K562 (cell line): Measurements from ENCODE around the gene DDX20. TPM values are rescaled to one million over a fixed set of nuclear protein-coding genes. Genes with fewer than 3 reads are reported as not detected.

Experiments
- CBFA2T2 ChIP-seq: fragments of 450-650 bp; conservative IDR thresholded peaks from 2 replicates; pipeline ENCODE4 v1.6.1; 2017; ENCODE audit warnings: mild to moderate bottlenecking
- CTBP1 ChIP-seq: fragments of 450-650 bp; IDR thresholded peaks from 2 replicates; pipeline ENCODE4 v1.6.1; 2016; ENCODE audit warnings: borderline replicate concordance
- E2F3 ChIP-seq: fragments of 250-450 bp; sonication (Bioruptor Pico); IDR thresholded peaks from 2 replicates; pipeline ENCODE4 v1.4.0; 2020; ENCODE audit warnings: mild to moderate bottlenecking
- RCOR1 ChIP-seq, 2 experiments: IDR thresholded peaks; 2 replicates each; pipeline ENCODE4 v1.6.1; 2012; ENCODE audit warnings: low read depth in 2 of 2, low read length in 2 of 2, borderline replicate concordance in 1 of 2, improper control_type of control experiment in 1 of 2
- RNF2 ChIP-seq: sonication (generic); IDR thresholded peaks from 2 replicates; pipeline ENCODE4 v1.6.1; 2016
- XRCC3 ChIP-seq: fragments of 450-650 bp; IDR thresholded peaks from 2 replicates; pipeline ENCODE4 v1.6.1; 2017; ENCODE audit warnings: mild to moderate bottlenecking, moderate library complexity
- ZFX ChIP-seq: sonication (generic); formaldehyde crosslinking; IDR thresholded peaks from 2 replicates; pipeline ENCODE4 v1.8.0; 2022; ENCODE audit warnings: mild to moderate bottlenecking, missing genetic modification reagents, moderate library complexity
- ZNF165 ChIP-seq: fragments of 250-450 bp; sonication (Bioruptor Pico); IDR thresholded peaks from 2 replicates; pipeline ENCODE4 v1.4.0; 2020; ENCODE audit warnings: borderline replicate concordance
- ZNF175 ChIP-seq: fragments of 200-800 bp; sonication (Bioruptor generic); IDR thresholded peaks from 2 replicates; pipeline ENCODE4 v1.6.1; 2016; ENCODE audit warnings: low read depth, mild to moderate bottlenecking, missing genetic modification characterization, missing compliant biosample characterization
- polyA plus RNA-seq, 8 experiments: library from polyadenylated mRNA; depleted of rRNA in 4 of 8; stranded (reverse) in 5 of 8; unstranded in 3 of 8; fragments of >200 nt; fragmentation: Nextera tagmentation in 2 of 8; fragmentation: Illumina TruSeq in 1 of 8; extraction: Ambion mirVana in 2 of 8; extraction: Trizol in 1 of 8; gene quantifications; 2 replicates each; pipeline versions ENCODE4 v1.2.1 to v1.2.3, GENCODE V29; 2011 to 2014; ENCODE audit warnings: inconsistent platforms in 1 of 8, missing spikeins in 1 of 8
- total RNA-seq, 7 experiments: library from RNA; depleted of rRNA in 6 of 7; stranded (reverse); fragments of >200 nt in 6 of 7; fragmentation: Illumina TruSeq in 2 of 7; extraction: Trizol in 2 of 7; gene quantifications; 2 replicates each; pipeline versions ENCODE4 v1.2.1 to v1.2.3, GENCODE V29; 2011 to 2021; ENCODE audit warnings: low replicate concordance in 1 of 7
- TF ChIP-seq, protein P1 (sequence below): sonication (generic); formaldehyde crosslinking; IDR thresholded peaks from 2 replicates; pipeline ENCODE4 v1.8.0; 2023; ENCODE audit warnings: missing genetic modification reagents, mild to moderate bottlenecking, borderline replicate concordance
- TF ChIP-seq, protein P2 (sequence below): fragments of 450-650 bp; IDR thresholded peaks from 2 replicates; pipeline ENCODE4 v1.6.1; 2016
- TF ChIP-seq, protein P3 (sequence below): fragments of 450-650 bp; IDR thresholded peaks from 2 replicates; pipeline ENCODE4 v1.6.1; 2018; ENCODE audit not compliant: partially characterized antibody
- TF ChIP-seq, protein P4 (sequence below): sonication (generic); formaldehyde crosslinking; IDR thresholded peaks from 2 replicates; pipeline ENCODE4 v1.9.0; 2022; ENCODE audit warnings: mild to moderate bottlenecking, missing genetic modification reagents
- TF ChIP-seq, protein P5 (sequence below): fragments of 200-800 bp; sonication (Bioruptor generic); IDR thresholded peaks from 2 replicates; pipeline ENCODE4 v1.6.1; 2017; ENCODE audit warnings: missing genetic modification characterization, missing compliant biosample characterization

Gene DDX20
- total and polyA plus RNA-seq, 9 of the 15 experiments (the other 6 are each of a cell fraction or from before 2014, with no cell fraction given) = 8.3 to 33.4 (median 24.5) TPM

DNA sequence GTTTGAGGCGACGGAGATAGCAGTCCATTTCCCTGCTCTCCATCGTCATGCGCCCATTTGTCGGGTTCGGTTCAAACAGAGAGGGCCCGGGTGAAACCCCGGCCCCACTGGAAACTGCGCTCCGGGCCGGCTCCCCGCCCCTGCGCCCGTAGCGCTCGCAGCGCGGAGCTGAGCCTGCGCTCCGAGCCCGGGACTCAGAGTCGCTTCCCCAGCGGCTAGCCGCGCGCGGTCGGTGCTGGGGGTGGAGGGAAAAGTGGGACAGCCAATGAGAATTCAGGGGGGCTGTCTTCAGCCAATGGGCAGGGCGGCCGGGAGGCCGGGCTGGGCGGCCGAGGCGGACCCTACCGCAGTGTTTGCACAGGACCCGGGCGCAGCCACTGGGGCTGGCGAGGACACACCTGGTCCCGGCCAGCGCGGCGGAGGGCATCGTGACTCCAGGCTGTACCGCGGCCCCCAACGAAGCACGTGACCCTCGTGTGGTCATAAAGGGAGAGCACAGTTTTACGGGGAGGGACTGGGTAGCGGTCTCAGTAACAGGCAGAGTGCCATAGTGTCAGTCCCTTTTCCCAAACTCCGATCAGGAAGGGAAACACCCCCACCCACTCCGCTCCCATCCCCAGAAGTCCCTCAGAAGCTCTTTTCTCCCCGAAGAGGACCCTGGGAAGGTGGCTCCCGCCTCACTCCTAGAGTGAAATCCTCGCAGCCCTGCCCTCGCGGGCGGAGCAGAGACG lies 16.3 kb upstream of the DDX20 start, which contains the start of gene INKA2 (continued):
- TF ChIP-seq, protein P1, sequence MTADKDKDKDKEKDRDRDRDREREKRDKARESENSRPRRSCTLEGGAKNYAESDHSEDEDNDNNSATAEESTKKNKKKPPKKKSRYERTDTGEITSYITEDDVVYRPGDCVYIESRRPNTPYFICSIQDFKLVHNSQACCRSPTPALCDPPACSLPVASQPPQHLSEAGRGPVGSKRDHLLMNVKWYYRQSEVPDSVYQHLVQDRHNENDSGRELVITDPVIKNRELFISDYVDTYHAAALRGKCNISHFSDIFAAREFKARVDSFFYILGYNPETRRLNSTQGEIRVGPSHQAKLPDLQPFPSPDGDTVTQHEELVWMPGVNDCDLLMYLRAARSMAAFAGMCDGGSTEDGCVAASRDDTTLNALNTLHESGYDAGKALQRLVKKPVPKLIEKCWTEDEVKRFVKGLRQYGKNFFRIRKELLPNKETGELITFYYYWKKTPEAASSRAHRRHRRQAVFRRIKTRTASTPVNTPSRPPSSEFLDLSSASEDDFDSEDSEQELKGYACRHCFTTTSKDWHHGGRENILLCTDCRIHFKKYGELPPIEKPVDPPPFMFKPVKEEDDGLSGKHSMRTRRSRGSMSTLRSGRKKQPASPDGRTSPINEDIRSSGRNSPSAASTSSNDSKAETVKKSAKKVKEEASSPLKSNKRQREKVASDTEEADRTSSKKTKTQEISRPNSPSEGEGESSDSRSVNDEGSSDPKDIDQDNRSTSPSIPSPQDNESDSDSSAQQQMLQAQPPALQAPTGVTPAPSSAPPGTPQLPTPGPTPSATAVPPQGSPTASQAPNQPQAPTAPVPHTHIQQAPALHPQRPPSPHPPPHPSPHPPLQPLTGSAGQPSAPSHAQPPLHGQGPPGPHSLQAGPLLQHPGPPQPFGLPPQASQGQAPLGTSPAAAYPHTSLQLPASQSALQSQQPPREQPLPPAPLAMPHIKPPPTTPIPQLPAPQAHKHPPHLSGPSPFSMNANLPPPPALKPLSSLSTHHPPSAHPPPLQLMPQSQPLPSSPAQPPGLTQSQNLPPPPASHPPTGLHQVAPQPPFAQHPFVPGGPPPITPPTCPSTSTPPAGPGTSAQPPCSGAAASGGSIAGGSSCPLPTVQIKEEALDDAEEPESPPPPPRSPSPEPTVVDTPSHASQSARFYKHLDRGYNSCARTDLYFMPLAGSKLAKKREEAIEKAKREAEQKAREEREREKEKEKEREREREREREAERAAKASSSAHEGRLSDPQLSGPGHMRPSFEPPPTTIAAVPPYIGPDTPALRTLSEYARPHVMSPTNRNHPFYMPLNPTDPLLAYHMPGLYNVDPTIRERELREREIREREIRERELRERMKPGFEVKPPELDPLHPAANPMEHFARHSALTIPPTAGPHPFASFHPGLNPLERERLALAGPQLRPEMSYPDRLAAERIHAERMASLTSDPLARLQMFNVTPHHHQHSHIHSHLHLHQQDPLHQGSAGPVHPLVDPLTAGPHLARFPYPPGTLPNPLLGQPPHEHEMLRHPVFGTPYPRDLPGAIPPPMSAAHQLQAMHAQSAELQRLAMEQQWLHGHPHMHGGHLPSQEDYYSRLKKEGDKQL (CRISPR knock-in tag) = peak; percentile 68; the same call in 1 of the 2 replicates
- TF ChIP-seq CTBP1 (peak; percentile 69), ZNF175 (CRISPR knock-in tag) (peak; percentile 73), ZFX (CRISPR knock-in tag) (peak; percentile 70), ZNF165 (CRISPR knock-in tag) (no peak), CBFA2T2 (peak; percentile 57), XRCC3 (no peak), RNF2 (peak; percentile 44; the same call in 1 of the 2 replicates), E2F3 (peak; percentile 68; the same call in 1 of the 2 replicates), RCOR1 (IDR thresholded peaks at IDR 0.05; ENCODE audit: borderline replicate concordance in 1 of 2, low read depth in 2 of 2, low read length in 2 of 2) (peak in 1 of 2 experiments; percentile 41; a peak in 1 of 4 replicates)
- TF ChIP-seq, protein P2, sequence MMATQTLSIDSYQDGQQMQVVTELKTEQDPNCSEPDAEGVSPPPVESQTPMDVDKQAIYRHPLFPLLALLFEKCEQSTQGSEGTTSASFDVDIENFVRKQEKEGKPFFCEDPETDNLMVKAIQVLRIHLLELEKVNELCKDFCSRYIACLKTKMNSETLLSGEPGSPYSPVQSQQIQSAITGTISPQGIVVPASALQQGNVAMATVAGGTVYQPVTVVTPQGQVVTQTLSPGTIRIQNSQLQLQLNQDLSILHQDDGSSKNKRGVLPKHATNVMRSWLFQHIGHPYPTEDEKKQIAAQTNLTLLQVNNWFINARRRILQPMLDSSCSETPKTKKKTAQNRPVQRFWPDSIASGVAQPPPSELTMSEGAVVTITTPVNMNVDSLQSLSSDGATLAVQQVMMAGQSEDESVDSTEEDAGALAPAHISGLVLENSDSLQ = peak; percentile 47; the same call in 1 of the 2 replicates
- TF ChIP-seq, protein P3, sequence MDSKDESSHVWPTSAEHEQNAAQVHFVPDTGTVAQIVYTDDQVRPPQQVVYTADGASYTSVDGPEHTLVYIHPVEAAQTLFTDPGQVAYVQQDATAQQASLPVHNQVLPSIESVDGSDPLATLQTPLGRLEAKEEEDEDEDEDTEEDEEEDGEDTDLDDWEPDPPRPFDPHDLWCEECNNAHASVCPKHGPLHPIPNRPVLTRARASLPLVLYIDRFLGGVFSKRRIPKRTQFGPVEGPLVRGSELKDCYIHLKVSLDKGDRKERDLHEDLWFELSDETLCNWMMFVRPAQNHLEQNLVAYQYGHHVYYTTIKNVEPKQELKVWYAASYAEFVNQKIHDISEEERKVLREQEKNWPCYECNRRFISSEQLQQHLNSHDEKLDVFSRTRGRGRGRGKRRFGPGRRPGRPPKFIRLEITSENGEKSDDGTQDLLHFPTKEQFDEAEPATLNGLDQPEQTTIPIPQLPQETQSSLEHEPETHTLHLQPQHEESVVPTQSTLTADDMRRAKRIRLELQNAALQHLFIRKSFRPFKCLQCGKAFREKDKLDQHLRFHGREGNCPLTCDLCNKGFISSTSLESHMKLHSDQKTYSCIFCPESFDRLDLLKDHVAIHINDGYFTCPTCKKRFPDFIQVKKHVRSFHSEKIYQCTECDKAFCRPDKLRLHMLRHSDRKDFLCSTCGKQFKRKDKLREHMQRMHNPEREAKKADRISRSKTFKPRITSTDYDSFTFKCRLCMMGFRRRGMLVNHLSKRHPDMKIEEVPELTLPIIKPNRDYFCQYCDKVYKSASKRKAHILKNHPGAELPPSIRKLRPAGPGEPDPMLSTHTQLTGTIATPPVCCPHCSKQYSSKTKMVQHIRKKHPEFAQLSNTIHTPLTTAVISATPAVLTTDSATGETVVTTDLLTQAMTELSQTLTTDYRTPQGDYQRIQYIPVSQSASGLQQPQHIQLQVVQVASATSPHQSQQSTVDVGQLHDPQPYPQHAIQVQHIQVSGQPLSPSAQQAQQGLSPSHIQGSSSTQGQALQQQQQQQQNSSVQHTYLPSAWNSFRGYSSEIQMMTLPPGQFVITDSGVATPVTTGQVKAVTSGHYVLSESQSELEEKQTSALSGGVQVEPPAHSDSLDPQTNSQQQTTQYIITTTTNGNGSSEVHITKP = peak; percentile 91
- TF ChIP-seq, protein P4, sequence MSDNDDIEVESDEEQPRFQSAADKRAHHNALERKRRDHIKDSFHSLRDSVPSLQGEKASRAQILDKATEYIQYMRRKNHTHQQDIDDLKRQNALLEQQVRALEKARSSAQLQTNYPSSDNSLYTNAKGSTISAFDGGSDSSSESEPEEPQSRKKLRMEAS (CRISPR knock-in tag) = peak; percentile 98
- TF ChIP-seq, protein P5, sequence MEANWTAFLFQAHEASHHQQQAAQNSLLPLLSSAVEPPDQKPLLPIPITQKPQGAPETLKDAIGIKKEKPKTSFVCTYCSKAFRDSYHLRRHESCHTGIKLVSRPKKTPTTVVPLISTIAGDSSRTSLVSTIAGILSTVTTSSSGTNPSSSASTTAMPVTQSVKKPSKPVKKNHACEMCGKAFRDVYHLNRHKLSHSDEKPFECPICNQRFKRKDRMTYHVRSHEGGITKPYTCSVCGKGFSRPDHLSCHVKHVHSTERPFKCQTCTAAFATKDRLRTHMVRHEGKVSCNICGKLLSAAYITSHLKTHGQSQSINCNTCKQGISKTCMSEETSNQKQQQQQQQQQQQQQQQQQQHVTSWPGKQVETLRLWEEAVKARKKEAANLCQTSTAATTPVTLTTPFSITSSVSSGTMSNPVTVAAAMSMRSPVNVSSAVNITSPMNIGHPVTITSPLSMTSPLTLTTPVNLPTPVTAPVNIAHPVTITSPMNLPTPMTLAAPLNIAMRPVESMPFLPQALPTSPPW (CRISPR knock-in tag) = peak; percentile 59
